Coronary artery (tissue), 2 donors: ENCODE data around the gene FNDC11.

ENCODE experiments used
- DNase-seq: peaks from one replicate; pipeline ENCODE4 v3.0.0-alpha.2; 2017; ENCODE audit warnings: low spot score
- H3K27ac ChIP-seq, 2 donors: fragments of 200-600 bp; sonication (generic); one replicate each; pipeline ENCODE4 v1.5.1; 2016 to 2019
- H3K4me3 ChIP-seq: fragments of 200-600 bp; sonication (generic); 2 replicates; pipeline ENCODE4 v1.5.1; 2016; ENCODE audit warnings: mild to moderate bottlenecking, moderate library complexity
- TF ChIP-seq, protein P1 (sequence below): fragments of 200-600 bp; sonication (generic); IDR thresholded peaks from one replicate; pipeline ENCODE4 v1.5.1; 2019; ENCODE audit warnings: antibody characterized with exemption

Gene FNDC11

DNA sequence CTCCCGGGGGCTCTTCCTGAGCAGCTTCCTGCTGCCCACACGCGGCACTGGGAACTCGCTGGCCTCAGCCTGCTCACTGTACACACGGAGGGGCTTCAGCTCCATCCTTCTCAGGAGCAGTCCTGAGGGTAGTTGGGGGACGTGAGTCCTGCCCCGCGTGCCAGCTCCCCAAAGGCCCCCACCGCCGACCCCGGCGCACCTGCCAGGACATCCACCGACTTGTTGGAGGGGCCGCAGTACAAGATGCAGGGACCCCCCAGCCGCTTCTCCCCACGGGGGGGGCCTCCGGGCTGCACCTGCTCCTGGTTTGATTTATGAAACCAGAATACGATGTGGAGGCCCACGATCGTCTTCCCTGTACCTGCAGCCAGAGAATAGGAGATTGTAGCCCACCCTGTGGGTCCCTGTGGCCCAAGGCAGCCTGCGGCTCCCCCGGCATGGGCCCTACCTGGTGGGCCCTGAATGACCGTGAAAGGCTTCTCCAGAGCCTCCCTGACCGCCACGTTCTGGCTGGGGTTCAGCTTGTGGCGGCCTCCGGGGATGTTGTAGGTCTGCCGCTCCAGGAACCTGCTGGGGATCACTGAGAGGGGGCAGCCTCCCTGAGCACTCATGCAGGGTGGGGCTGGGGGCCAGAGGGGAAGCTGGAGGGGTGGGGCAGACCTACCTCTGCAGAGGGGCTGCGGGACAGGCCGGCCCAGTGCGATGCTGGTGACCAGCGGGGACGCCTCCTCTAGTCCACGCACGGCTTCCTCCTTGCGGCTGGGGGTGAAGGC, 7.9 kb downstream of the FNDC11 start:
- TF ChIP-seq, protein P1, sequence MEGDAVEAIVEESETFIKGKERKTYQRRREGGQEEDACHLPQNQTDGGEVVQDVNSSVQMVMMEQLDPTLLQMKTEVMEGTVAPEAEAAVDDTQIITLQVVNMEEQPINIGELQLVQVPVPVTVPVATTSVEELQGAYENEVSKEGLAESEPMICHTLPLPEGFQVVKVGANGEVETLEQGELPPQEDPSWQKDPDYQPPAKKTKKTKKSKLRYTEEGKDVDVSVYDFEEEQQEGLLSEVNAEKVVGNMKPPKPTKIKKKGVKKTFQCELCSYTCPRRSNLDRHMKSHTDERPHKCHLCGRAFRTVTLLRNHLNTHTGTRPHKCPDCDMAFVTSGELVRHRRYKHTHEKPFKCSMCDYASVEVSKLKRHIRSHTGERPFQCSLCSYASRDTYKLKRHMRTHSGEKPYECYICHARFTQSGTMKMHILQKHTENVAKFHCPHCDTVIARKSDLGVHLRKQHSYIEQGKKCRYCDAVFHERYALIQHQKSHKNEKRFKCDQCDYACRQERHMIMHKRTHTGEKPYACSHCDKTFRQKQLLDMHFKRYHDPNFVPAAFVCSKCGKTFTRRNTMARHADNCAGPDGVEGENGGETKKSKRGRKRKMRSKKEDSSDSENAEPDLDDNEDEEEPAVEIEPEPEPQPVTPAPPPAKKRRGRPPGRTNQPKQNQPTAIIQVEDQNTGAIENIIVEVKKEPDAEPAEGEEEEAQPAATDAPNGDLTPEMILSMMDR = no peak
- DNase-seq = no peak

DNA sequence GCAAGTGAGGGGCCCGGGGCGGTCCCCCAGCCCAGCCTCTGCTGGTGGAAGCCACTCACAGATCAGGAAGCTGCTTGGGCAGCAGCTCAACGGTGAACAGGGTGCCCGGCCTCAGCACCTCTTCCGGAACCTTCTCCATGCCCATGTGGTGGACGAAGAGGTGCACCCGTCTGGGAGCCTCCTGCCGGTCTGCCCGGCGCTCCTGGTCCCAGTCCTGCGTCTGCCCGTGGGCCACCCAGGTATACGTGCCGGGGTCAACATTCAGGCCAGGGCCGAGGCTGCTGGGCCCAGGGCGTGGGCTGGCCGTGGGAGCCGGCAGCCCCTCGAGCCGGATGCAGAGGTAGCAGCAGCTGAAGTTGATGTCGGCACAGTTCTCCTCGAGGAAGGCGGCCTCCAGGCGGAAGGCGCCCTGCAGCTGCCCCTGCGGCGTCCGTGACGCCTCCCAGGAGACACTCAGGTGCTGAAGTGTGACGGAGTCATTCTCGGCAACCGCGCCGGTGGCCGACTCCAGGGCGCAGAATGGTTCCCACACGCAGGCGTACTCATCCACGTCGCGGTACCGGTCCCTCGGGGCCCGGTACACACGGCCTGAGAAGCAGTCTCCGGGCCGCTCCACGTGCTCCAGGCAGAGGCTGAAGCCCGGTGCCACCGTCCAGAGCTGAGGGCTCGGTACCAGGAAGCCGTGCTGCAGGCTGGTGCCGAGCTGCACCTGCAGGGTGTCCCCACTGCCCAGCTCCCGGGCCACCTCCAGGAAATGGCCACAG, 8.7 kb downstream of the FNDC11 start:
- DNase-seq = no peak
- no peak overlapping the region for H3K27ac ChIP-seq
- no peak overlapping the region for H3K4me3 ChIP-seq
- TF ChIP-seq, protein P1 = no peak

More for the DNA sequence above, 7.9 kb downstream of the FNDC11 start:
- H3K4me3 ChIP-seq = no peak overlapping the region
- no peak overlapping the region for H3K27ac ChIP-seq

DNA sequence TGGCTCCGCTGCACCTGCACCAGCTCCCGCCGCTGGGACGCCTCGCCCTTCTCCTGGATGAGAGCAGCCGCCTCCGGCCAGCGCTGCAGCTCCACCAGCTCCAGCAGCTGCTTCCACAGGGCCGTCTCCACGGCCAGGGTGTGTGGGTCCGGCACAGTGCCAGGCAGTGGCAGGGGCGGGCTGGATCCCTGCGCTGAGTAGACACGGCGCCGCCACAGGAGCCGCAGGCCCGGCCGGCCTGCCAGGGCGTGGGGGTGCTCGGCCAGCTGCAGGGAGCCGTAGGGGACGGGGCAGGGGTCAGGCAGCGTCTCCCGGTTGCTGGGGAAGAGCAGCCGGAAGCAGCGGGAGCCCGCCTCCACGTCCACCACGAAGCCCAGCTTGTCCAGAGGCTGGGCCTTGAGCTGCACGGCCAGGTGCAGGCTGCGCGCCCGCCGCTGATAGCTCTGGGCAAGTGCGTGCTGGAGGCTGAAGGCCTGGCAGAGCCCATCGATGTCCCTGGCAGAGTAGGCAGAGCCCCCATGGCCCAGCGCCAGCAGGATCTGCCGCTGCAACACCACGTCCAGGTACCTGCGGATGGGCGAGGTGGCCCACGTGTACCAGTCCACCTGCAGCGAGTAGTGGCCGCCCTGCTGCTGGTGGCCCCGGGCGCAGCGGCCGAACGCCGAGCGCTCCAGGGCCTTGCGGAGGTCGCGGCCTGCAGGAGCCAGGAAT, 9.4 kb downstream of the FNDC11 start:
- TF ChIP-seq, protein P1 = no peak
- no peak overlapping the region for H3K4me3 ChIP-seq
- no peak overlapping the region for H3K27ac ChIP-seq
- DNase-seq = no peak

DNA sequence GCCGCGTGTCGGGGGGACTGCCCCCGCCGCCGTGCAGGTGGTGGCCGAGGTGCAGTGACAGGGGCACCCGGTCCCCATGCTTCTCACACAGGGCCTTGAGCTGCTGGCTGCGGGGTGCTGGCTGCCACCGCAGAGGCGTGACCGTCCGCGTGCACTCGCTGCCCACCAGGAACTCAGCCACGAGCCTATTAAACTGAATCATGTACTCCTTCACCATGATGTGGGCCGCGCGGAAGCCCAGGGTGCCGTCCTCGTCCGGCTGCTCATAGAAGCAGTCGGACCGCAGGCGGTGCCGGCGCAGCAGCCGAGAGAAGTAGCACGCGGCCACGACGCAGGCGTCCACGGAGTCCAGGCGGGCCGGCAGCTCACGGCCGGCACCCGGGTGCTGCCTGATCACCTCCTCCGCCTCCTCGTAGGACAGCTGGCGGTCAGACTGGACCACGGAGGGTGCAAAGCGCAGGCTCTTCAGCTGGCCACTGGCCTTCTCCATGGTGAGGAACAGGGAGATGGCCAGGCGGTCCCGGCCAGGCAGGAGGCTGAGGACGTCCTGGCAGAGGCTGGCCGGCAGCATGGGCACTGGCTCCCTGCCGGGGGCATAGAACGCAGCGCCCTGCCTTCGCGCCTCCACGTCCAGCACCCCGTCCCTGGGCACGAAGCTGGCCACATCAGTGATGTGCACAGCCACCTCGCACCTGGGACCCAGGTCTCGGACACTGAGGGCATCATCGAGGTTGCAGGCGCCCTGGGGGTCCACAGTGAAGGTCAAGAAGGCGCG, 10.3 kb downstream of the FNDC11 start:
- H3K4me3 ChIP-seq = no peak overlapping the region
- DNase-seq = no peak
- TF ChIP-seq, protein P1 = no peak
- no peak overlapping the region for H3K27ac ChIP-seq

DNA sequence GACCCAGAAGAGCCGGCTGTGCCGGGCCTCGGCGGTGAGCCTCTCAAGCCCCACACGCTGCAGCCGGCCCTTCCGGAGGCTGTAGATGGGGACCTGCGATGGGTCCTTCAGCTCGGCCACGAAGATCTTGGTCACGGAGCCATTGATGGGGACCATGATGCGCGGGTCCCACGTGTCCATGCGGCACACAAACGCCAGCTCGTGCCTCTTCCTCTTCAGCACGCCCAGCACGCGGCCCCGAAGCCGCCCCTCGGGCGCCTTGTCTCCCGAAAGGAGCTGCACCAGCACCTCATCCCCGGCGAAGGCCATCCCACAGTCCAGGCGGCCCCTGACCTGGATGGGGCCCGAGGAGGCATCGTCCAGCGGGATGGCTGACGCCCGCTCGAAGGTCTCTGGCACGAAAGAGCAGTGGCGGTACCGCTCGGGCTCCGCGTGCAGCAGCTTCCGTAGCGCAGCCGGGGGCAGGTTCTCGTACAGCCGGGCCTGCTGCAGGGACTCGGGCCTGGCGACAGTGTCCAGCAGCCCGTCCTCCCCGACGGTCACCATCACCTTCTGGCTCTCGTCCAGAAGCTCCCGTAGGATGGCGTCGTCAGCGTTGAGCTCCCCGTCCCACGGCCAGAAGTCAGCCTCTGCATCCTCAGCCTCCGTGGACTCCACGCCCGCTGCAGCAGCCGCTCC, 11.2 kb downstream of the FNDC11 start:
- TF ChIP-seq, protein P1 = no peak
- H3K27ac ChIP-seq = no peak overlapping the region
- no peak for DNase-seq
- H3K4me3 ChIP-seq = no peak overlapping the region

DNA sequence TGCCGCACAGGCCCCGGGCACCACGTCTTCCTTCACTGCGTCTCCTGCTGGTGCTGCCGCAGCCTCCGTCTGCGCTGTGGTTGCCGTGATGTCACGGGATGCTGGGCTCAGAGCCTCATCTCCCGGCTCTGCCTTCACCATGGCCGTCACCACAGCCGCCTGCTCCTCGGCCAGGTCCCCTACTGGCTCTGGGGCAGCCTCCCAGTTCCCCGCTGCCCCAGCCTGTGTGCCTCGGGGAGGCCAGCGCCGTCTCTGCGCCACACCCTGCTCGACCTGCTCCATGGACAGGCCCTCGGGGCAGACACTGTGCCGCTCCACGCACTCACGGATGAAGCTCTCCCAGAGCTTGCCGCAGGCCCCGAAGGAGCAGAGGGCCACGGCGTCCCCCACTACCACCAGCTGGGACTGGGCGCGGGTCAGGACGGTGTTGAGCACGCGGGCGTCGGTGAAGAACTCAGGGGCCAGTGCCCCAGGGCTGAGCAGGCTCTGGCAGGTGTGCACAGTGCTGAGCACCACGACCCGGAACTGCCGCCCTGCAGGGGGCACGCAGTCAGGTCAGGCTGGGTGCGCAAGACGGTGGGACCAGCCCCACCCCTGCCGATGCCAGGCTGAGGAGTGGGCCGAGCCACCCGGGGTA, 11.9 kb downstream of the FNDC11 start:
- no peak overlapping the region for H3K27ac ChIP-seq
- DNase-seq = no peak
- TF ChIP-seq, protein P1 = no peak
- no peak overlapping the region for H3K4me3 ChIP-seq
